Keratinocyte (primary cell): ENCODE results near the gene LDLRAD4.

Experiments
- EZH2 ChIP-seq: IDR thresholded peaks from one replicate; pipeline ENCODE4 v1.6.1; 2012; ENCODE audit warnings: inconsistent platforms, mild to moderate bottlenecking, low read length, moderate library complexity
- TF ChIP-seq, protein P1 (sequence below), 3 experiments: IDR thresholded peaks in 1 of 3; conservative IDR thresholded peaks in 1 of 3; optimal IDR thresholded peaks in 1 of 3; 2 replicates in 2 of 3; 3 replicates in 1 of 3; pipeline versions ENCODE3 to v1.5.1; 2011; ENCODE audit warnings: low read length in 3 of 3, mild to moderate bottlenecking in 3 of 3, moderate library complexity in 2 of 3, control low read depth in 1 of 3, inconsistent platforms in 1 of 3; ENCODE audit not compliant: insufficient read depth in 2 of 3; ENCODE audit errors: extremely low read depth in 1 of 3

GRCh38 chr18:13629841-13630715, 411.5 kb downstream of the LDLRAD4 start:
- no peak for TF ChIP-seq EZH2
- TF ChIP-seq, protein P1, sequence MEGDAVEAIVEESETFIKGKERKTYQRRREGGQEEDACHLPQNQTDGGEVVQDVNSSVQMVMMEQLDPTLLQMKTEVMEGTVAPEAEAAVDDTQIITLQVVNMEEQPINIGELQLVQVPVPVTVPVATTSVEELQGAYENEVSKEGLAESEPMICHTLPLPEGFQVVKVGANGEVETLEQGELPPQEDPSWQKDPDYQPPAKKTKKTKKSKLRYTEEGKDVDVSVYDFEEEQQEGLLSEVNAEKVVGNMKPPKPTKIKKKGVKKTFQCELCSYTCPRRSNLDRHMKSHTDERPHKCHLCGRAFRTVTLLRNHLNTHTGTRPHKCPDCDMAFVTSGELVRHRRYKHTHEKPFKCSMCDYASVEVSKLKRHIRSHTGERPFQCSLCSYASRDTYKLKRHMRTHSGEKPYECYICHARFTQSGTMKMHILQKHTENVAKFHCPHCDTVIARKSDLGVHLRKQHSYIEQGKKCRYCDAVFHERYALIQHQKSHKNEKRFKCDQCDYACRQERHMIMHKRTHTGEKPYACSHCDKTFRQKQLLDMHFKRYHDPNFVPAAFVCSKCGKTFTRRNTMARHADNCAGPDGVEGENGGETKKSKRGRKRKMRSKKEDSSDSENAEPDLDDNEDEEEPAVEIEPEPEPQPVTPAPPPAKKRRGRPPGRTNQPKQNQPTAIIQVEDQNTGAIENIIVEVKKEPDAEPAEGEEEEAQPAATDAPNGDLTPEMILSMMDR (optimal IDR thresholded peaks at IDR 0.05 in 1 of 3, IDR thresholded peaks at IDR 0.05 in 1 of 3, conservative IDR thresholded peaks at IDR 0.05 in 1 of 3; ENCODE audit: extremely low read depth in 1 of 3, insufficient read depth in 2 of 3, low read length in 3 of 3) = peak; percentile 60 to 80 (median 75)
